RWPE1 (cell line): ENCODE data around the gene MYCBP2.

ENCODE experiments used
- CTCF ChIA-PET: fragments of 350-600 bp; sonication (Branson Sonifier 250); formaldehyde crosslinking; extraction: SDS; loops from one replicate; lab custom pipeline; 2021; lab: Yijun Ruan, JAX
- POLR2A ChIA-PET: fragments of 400-600 bp; formaldehyde crosslinking; extraction: SDS; loops from one replicate; lab custom pipeline; 2020; ENCODE audit warnings: antibody characterized with exemption; ENCODE audit not compliant: low non-redundant PET; lab: Yijun Ruan, JAX
- DNase-seq: peaks from one replicate; pipeline ENCODE4 v3.0.0; 2012; ENCODE audit warnings: low spot score
- H3K27ac ChIP-seq: fragments of 450-650 bp; 2 replicates; pipeline ENCODE4 v1.5.1; 2017
- CTCF ChIP-seq: fragments of 450-650 bp; conservative IDR thresholded peaks from 2 replicates; pipeline ENCODE4 v1.5.1; 2017; ENCODE audit warnings: low read depth, mild to moderate bottlenecking

MYCBP2 gene

GRCh38 chr13:77326905-77327604, at the start of gene MYCBP2:
MYCBP2 (minus strand) TSS chr13:77327094; CDS start chr13:77326775, 319 bp downstream.
- CTCF ChIA-PET, result interaction anchor here (0.5 to 0.7 kb wide), 5 partner anchors 151 to 1643 kb away, joined by 3 to 5 read pairs (median 4); no protein-coding TSS in a partner anchor
- H3K27ac ChIP-seq, result peak within 1 kb of the TSS; percentile 88
- peak; percentile 91 for DNase-seq
- TF ChIP-seq CTCF, result no peak
- POLR2A ChIA-PET, result interaction anchor here (0.6 to 0.7 kb wide), 2 partner anchors 8 to 9 kb away, joined by 3 read pairs; no protein-coding TSS in a partner anchor

GRCh38 chr13:77375560-77376108, 48.7 kb upstream of the MYCBP2 start:
- no peak overlapping the region for H3K27ac ChIP-seq
- POLR2A ChIA-PET, result no interaction called here
- CTCF ChIA-PET, result no interaction called here
- no peak for TF ChIP-seq CTCF
- no peak for DNase-seq

GRCh38 chr13:77374786-77375185, 47.9 kb upstream of the MYCBP2 start:
- H3K27ac ChIP-seq, result no peak overlapping the region
- DNase-seq, result no peak
- ChIA-PET CTCF (no interaction called here), POLR2A (no interaction called here)
- TF ChIP-seq CTCF, result no peak

- TF ChIP-seq CTCF, result no peak
- no peak overlapping the region for H3K27ac ChIP-seq
- no peak for DNase-seq
- POLR2A ChIA-PET, result no interaction called here
- CTCF ChIA-PET, result no interaction called here
Observed at GRCh38 chr13:77374339-77374738, 47.4 kb upstream of the MYCBP2 start.

- ChIA-PET POLR2A (no interaction called here), CTCF (no interaction called here)
- no peak overlapping the region for H3K27ac ChIP-seq
- TF ChIP-seq CTCF, result no peak
- no peak for DNase-seq
Observed at GRCh38 chr13:77373502-77373901, 46.6 kb upstream of the MYCBP2 start.

GRCh38 chr13:77372275-77372674, 45.4 kb upstream of the MYCBP2 start:
- POLR2A ChIA-PET, result no interaction called here
- DNase-seq, result no peak
- no peak for TF ChIP-seq CTCF
- H3K27ac ChIP-seq, result no peak overlapping the region
- CTCF ChIA-PET, result no interaction called here
